ENCODE data around the gene IGFL4.

The IGFL4 gene

DNA sequence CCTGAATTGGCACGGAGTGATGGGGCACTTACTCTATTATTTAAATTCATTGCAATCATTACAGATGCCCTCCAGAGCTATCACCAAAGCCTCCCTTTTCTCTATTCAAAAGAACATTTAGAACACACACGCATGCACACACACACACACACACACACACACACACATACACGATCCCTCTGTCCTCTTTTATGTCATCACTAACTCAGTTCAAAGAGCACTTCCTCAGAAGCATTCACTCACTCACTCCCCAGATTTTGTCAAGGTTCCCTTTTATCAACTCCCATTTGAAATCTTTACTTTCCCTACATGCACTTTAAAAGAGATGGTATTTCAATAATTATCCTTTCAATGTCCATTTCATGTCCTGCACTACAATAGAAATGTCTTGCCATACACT, 22.4 kb upstream of the IGFL4 start:
- no peak for DNase-seq (ENCODE audit: low read depth)

DNA sequence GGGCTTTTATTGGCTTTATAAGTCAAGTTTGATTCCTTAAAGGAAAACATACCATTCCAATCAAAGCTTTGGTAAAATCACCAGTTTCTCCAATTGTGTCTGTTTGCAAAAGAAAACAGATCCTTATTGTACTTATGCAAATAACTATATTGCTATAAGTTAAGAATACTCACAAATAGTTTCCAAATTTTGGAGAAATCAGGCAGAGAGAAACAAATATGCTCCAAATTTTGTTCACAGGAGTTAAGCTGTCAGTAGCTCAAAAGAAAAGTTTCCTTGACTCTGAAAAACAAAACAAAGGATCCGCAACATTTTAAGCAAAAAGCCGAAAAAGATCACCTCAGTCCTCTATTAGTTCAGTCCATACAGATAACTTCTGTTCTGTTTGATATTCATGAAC, 19.2 kb upstream of the IGFL4 start:
- DNase-seq (ENCODE audit: low read depth), result no peak

DNA sequence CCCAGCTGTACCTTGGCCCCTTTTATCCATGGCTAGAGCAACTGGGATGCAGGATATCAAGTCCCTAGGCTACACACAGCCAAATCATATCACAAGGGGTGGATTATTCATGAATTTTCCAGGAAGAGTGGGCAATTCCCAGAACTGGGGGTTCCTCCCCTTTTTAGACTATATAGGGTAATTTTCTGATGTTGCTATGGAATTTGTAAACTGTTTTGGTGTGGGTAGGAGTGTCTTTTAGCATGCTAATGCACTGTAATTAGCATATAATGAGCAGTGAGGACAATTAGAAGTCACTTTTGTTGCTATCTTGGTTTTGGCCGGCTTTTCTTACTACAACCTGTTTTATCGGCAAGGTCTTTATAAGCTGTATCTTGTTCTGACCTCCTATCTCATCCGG, 18.0 kb upstream of the IGFL4 start:
- no peak for DNase-seq (ENCODE audit: low read depth)

DNA sequence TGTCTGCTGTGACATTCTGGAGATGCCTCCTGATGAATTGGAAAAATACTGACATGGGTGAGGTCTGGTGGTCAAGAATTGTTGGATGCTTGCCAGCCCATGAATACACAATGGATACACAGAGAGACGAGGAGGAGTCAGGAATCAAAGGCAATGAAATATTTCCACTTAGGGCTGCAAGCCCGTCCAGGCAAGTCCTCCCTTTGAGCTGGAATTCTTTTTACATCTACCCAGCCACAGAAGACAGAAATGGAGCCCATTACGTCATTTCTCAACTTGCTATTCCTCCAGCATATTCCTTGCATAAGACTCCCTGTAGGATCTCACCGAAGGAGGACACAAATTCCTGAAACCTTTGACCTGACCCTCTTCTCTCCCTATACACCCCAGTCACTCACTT, 15.7 kb upstream of the IGFL4 start:
- DNase-seq (ENCODE audit: low read depth), result no peak

DNA sequence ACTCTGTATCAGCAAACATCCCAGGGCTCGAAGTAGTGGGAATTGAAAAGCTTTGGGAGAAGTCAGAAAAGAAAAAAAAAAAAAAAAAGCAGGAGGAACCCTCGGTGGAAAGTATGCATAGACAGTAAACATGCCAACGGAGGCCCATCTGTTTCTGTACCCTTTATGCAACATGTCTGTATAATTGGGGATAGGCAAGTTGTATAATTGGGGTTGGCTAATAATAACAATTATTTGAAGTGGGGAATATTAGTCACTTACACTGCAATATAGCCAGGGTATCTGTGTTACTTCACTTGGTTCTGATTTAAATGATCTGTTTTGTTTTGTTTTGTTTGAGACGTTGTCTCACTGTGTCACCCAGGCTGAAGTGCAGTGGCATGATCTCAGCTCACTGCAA, 12.1 kb upstream of the IGFL4 start:
- no peak for DNase-seq (ENCODE audit: low read depth)

DNA sequence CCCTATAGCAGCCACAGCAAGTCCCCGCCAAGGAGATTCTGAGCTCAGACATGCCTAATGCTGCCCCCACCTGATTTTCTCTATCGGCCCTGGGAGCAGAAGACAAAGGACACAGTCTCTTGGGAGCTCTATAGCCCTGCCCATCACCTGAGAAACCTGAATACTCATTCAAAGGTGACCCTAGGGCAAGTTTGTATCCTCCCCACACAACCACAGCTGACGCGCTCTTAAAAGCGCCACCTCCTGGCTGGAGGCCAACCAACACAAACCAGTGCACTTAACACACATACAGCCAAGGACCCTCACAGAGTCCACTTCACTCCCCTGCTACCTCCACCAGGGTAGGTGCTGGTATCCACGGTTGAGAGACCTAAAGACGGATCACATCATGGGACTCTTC, 8.8 kb upstream of the IGFL4 start:
- DNase-seq (ENCODE audit: low read depth), result no peak

DNA sequence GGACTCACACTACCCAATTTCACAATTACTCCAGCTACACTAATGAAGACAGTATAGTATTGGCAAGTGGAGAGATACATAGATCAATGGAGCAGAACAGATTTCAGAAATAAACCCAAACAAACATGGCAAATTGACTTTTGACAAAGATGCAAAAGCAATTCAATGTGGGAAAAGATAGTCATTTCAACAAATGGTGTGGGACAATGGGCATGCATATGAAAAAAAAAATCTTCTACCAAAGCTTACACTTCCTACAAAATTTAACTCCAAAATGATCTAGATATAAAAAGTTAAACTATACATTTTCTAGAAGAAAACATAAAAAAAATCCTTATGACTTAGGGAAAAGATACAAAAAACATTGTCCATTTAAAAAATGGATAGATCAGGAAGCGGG, 2.7 kb upstream of the IGFL4 start:
- DNase-seq (ENCODE audit: low read depth), result no peak

DNA sequence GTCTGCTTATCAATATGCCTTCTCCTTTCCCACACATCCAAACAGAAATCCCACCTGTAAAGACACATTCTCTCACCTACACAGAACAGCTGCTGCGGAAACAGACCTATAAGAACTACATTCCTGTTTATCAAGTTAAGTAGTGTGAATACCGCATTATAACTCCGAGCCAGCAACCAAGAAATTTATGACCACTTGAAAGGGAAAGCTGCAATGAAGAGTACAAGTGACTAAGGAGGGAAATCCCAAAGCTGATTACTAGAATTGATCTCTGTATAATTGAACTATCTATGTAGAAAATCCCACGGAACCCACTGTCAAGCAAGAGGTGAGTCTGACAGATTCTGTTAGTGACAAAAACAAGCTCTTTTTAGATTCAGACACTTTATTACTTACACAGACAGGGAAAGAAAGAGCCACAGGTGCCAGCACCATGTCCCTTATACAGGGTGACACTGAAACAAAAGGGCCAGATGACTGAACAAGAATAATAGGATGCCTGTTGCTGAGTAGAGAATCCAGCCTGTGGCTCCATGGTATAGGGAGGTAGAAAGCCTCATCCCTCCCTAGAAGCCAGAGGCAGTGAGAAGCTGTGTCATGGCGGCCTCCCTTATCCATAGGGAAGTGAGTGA, 1.6 kb upstream of the IGFL4 start:
- DNase-seq (ENCODE audit: low read depth), result no peak

DNA sequence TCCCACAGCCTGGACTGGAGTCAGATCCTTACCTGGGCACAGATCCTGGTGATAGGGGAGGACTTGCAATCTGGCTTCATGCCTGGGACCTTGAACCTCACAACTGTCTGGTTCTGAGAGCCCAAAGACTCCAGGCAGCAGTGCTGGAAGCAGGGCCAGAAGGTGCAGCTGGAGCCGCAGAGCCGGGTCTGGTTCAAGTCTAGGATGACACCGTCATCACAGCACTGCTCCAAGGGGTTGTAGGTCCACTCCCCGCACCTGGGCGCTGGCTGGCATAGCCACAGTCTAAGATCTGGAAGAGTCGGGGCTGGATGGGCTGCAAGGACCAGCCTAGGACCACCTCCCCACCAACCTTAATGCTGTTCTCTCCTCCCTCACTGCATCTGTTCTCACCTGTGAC, 677 bp downstream of the IGFL4 start:
- no peak for DNase-seq (ENCODE audit: low read depth)

DNA sequence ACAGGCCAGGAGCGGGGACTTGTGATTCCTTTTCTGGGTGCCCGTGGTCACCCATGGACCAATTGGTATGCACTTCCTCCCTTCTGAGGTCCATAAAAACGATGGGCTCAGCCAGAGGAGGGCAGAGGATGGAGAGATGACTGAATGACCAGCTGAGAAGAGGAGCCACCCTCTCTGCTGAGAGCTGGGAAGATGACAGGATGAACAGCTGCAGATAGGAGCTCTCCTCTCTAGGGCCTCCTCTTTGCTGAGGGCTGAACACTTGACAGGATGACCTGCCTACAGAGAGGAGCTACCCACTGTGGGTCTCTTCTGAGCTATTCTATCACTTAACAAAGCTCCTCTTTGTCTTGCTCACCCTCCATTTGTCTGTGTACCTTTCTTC, 4.1 kb downstream of the IGFL4 start:
- DNase-seq (ENCODE audit: low read depth), result no peak

DNA sequence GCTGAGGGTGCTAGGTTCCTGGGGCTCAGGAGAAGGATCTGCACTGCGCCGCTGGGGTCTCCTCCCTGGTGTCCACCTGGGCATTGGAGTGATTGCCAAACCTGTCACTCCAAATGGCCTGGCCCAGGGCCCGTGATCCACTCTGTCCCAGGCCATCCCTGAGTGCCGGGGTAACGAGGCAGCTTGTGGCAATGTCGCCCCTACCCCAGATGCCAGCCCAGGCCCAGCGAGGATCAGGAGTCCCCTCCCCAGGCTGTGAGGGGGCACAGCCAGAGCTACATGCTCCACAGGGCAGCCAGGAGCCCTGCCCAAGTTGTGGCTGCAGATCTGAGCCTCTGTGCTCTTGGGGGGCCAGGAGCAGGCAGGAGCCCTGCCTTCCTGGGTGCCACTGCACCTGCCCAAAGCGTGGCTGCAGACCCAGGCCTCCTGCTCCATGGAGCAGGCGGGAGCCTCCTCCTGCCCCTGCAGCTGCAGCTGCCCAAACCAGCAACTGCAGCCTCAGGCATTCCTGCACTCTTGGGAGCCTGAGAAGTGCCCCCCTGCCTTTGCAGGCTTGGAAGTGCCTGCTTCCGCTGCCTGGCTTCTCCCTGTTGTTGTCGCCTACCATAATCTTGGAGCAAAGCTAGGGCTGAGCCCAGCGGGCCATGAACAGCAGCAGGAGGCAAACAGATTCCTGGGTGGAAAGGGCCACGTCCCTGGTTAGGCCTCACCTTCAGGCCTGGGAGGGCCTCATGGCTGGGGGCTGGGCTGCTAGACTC, 4.6 kb downstream of the IGFL4 start:
- DNase-seq (ENCODE audit: low read depth), result no peak

DNA sequence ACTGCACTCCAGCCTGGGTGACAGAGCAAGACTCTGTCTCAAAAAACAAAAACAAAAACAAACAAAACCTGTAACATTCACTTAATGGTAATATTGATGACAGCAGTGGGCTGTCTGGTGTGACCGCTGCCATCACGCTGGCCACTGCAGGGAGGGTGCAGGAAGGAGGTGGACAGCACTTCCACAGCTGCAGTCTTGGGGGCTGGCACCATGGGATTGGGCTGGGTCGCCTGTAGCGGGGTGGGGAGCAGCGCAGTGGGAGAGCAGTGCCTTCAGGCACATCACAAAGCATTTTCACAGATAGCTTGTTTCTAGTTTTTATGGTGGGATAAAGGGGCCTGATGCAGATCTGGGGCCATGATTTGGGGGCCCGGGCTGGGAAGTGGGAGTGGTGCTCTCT, 5.3 kb downstream of the IGFL4 start:
- no peak for DNase-seq (ENCODE audit: low read depth)

DNA sequence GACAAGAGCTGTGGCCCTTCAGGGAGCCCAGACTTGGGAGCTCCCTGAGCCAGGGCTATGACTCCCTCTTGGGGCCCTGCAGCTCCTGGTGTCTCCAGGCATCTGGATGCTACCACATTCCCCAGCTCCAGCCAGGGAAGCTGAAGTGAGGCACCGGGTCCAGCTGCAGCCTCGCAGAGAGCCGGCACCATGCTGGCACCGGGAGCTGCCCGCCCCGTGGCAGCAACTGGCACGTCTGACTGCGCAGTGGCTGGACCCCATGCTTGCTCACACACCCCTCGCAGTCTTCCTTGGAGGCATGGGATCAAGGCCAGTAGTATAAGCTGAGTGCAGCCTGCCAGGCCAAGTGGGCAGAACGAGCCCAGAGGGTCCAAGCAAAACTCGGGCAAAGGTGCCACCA, 7.4 kb downstream of the IGFL4 start:
- DNase-seq (ENCODE audit: low read depth), result no peak

DNA sequence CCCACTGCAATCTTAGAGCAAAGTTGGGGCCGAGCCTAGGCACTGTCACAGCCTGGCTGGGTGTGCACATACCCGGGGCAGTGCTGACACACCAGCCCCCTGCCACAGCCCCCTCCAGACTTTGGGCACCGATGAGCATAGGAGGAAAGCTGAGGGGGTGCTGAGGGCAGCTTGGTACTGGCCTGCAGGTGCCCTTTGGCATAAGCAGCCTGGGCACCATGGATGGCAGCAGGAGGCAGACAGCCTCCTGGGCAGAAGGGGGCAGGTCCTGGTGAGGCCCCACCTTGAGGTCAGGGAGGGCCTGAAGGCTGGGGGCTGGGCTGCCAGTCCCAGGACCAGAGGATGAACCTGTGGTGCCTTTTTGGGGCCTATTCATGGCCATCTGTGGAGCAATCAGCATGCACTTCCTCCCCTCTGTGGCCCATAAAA, 8.2 kb downstream of the IGFL4 start:
- DNase-seq (ENCODE audit: low read depth), result no peak

DNA sequence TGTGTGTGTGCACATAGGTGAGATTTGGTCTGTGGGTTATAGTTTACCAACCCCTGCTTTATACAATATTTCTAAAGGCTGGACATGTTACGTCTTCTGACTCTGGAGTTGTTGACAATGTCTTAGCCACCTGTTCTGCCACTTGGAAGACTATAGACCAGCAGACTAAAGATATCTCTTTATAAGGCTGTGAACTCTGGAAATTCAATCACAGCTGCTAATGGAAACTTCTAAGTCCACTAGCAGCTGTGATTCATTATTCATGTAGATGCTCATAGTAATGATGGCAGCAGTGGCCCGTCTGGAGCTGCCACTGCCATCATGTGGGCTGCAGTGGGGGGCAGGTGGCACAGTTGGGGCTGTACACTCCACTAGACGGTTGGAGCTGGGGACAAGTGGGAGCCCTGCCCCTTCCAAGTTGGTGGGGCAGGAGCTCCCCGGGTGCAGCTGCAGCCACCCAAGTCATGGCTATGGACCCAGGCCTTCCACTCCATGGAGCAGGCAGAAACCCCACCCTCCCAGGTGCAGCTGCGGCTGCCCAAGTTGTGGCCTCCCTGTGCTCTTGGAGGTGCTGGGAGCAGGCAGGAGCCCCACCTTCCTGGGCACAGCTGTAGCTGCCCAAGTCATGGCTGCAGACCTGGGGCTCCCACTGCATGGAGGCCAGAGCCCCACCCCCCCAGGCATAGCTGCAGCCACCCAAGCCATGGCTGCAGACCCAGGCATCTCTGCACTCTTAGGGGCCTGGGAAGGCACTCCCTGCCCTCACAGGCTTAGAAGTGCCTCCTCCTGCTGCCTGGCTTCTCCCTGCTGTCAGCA, 8.8 kb downstream of the IGFL4 start:
- DNase-seq (ENCODE audit: low read depth), result no peak

DNA sequence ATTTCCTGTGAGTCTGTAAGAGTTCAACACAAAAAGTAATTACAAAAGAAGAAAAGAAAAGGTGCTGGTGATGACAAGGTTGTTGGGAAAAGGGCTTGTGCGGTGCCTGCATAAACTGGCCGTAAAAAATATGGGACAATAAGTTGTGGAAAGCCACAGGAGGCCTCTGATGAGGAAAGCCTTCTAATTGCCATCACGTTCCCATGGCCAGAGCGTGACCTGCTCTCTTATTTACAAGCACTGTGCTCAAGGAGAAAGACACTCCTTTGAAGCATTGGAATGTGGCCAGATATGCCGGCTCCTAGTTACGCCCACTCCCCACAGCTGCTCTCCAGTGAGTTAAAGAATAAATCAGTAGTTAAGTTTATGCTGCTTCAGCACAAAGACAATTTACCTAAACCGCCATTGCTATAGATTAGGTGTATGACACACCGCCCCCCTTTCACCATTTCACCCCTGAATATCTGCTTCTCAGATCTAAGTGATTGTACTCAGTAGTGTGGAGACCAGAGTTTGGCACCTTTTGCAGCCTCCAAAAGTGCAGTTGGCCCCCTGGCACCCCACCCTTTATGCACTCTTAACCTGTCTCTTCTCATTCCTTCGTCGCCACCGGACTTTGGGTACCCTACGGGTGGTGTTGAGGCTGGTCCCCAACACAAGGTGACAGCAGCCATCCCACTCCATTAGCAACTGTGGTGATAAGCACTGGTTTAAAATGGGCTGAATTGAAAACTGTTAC, 9.8 kb downstream of the IGFL4 start:
- no peak for DNase-seq (ENCODE audit: low read depth)

DNA sequence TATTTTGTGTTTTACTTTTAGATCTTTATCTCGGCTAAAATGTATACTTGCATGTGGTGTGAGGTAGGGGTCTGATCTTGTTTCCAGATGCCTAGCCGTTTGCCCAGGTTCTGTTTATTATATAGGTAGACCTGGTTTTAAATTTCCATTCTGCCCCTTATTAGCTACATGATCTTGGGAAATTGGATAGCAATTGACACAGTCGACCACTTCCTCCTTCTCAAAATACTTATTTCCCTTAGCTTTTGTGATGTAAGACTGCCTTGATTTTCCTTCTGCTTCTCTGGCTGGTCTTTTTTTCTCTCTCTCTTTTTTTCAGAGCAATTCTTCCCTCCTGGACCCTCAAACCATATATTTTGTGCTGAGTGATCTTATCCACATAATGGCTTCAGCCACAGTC, 15.0 kb downstream of the IGFL4 start:
- no peak for DNase-seq (ENCODE audit: low read depth)

DNA sequence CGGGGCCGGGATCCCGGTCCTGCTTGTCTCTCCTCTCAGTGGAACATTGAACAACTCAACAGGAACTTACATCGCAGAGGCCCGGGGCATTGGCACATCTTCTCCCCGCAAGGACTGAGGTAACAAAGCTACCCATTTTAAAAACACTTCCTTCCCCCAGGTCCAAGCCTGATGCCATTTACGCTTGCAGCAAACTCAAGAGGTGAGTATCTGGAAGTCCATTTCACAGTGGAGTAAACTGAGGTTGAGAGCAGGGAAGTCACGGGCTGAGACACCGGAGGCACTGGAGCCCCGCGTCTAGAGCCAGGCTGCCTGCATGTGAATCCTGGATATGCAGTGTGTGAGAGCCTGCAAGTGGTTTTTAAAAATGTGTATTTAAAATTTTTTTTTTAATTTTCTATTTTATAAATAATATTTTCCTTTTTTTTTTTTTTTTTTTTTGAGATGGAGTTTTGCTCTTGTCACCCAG, 17.5 kb downstream of the IGFL4 start:
- DNase-seq (ENCODE audit: low read depth), result no peak

DNA sequence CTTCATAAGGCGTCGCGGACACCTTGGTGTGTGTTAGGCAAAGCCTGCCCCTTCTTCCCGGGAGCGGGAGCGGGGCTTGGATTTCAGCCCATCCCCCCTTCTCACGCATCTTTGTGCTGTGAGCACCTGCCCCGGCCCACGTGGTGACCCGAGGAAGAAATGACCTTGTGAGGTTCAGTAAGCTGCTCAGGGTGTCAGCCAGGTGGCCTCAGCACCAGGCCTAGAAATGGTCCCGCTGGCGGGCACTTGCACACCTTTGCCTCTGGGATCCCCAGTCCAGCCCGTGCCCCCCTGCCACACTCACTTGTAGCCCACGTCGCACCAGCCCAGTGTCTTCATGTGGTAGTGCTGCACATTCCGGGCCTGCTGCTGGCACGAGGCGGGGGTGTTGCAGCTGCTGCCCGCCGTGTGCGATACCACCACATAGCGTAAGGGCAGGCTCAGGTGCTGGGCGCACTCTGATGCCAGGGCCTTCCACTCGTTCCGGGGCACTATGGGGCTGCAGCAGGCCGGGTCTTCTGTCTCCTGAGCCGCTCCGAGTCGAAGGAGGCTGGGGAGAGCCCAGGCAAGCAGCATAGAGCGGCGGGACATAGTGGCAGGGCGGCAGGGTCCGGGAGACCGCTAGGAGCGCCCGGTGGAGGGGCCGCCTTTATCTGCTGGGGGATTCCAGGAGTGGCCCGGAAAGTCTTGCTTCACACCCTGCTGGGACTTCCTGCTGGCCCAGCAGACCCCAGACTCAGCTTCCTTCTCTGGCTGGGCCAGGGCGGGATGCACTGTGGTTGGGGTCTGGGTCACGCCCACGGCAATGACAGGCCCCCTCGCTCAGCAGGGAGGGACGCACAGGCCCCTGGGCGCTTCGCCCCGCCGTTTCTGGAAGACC, 18.1 kb downstream of the IGFL4 start, which contains the start of gene PGLYRP1:
Gene PGLYRP1 (minus strand): TSS at position 623 of the 880 bp plus-strand sequence. CDS start 32 bp downstream, at position 591.
- DNase-seq (ENCODE audit: low read depth), result no peak

DNA sequence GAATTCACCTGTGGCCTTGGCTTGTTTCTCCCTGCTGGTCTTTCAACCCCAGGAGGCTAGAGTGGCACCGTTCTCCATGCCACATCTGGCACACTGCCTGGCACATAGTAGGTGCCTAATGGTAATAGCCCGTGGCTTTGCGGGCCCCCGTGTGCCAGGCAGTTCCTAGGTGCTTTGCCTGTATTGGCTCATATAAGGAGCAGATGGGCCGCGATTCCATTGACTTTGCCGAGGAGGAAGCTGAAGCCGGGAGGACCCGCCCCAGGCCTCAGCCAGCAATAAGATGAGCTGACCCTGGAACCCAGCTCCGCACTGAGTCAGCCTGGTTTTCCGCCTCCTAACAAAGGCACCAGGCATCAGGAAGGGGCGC, 18.8 kb downstream of the IGFL4 start:
- no peak for DNase-seq (ENCODE audit: low read depth)

DNA sequence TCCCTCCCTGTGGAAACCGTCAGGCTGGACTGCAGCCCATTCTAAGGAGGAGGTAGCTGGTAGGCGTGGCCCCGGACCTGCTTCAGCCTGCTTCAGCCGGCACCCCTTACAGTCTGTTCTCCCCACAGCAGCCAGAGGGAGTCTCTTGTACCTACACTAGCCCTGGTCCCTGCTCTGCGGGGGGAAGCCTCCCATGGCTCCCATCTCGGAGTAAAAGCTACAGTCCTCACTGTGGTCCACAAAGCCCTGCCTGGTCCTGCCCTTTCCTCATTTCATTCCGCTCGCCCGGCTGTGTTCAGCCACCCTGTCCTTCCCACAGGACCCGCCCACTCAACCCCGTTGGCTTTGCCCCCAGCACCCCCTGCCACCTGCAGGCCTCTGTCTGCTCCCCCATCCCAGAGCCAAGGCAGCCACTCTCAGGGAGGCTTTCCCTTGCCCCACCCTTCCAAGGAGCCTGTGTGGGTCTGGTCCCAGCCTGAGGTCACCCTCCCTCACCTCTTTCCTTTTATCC, 19.2 kb downstream of the IGFL4 start:
- DNase-seq (ENCODE audit: low read depth), result no peak
